Vagina (tissue), 2 donors: ENCODE data around the gene AFF3. TPM values are rescaled to one million over a fixed set of nuclear protein-coding genes. Genes with fewer than 3 reads are reported as not detected.

Source experiments
- DNase-seq, 2 donors: peaks; one replicate each; pipeline ENCODE4 v3.0.0-alpha.2; 2017; ENCODE audit errors: extremely low spot score in 2 of 2
- H3K27ac ChIP-seq: fragments of 200-600 bp; sonication (generic); one replicate; pipeline ENCODE4 v1.5.1; 2019
- H3K27me3 ChIP-seq: fragments of 200-600 bp; sonication (generic); one replicate; pipeline ENCODE4 v1.5.1; 2019
- H3K36me3 ChIP-seq, 2 donors: fragments of 200-600 bp; sonication (generic); one replicate each; pipeline ENCODE4 v1.5.1; 2017 to 2019
- H3K4me1 ChIP-seq: fragments of 200-600 bp; sonication (generic); one replicate; pipeline ENCODE4 v1.5.1; 2019
- H3K4me3 ChIP-seq, 2 donors: fragments of 200-600 bp; sonication (generic); 1 replicate in 1 of 2; 2 replicates in 1 of 2; pipeline ENCODE4 v1.5.1; 2016 to 2019
- H3K9me3 ChIP-seq: fragments of 200-600 bp; sonication (generic); one replicate; pipeline ENCODE4 v1.5.1; 2019
- CTCF ChIP-seq, 3 experiments: fragments of 450-650 bp in 2 of 3; fragments of 200-600 bp in 1 of 3; sonication (generic) in 1 of 3; IDR thresholded peaks; one replicate each; pipeline ENCODE4 v1.5.1; 2017 to 2019; ENCODE audit warnings: antibody characterized with exemption in 3 of 3, mild to moderate bottlenecking in 2 of 3, moderate library complexity in 2 of 3
- POLR2A ChIP-seq, 2 donors: fragments of 450-650 bp; IDR thresholded peaks; one replicate each; pipeline ENCODE4 v1.6.1; 2017; ENCODE audit warnings: antibody characterized with exemption in 2 of 2, mild to moderate bottlenecking in 2 of 2, moderate library complexity in 2 of 2
- POLR2AphosphoS5 ChIP-seq, 2 donors: sonication (generic); formaldehyde crosslinking; IDR thresholded peaks; one replicate each; pipeline ENCODE4 v1.9.0; 2017; ENCODE audit warnings: antibody characterized with exemption in 2 of 2, mild to moderate bottlenecking in 2 of 2, low read depth in 1 of 2; ENCODE audit not compliant: insufficient read depth in 1 of 2
- intact Hi-C: fragments of 100-400 bp; cut with DNase I; formaldehyde crosslinking; loops from one replicate; pipeline ENCODE4 v1.15.1; 2023
- total RNA-seq: library from RNA; depleted of rRNA; stranded (reverse); fragments of >200 nt; gene quantifications from one replicate; pipeline ENCODE4 v1.2.3, GENCODE V29; 2016

The AFF3 gene
- total RNA-seq, 1 donor from 2014 or later: 7.6 TPM

GRCh38 chr2:99922664-99923063, 219.7 kb downstream of the AFF3 start:
- H3K4me1 ChIP-seq: no peaks in the 10 kb centered on the region
- no peak for DNase-seq
- H3K27me3 ChIP-seq: no peaks in the 10 kb centered on the region
- H3K27ac ChIP-seq: no peak overlapping the region
- H3K9me3 ChIP-seq: no peaks in the 10 kb centered on the region
- TF ChIP-seq CTCF (IDR thresholded peaks at IDR 0.05) (no peak), POLR2AphosphoS5 (IDR thresholded peaks at IDR 0.05; ENCODE audit: insufficient read depth in 1 of 2, low read depth in 1 of 2) (no peak), POLR2A (IDR thresholded peaks at IDR 0.05) (no peak)
- intact Hi-C loops: no loop called here
- no peaks in the 10 kb centered on the region for H3K36me3 ChIP-seq
- no peak overlapping the region for H3K4me3 ChIP-seq

GRCh38 chr2:99921903-99922302, 220.5 kb downstream of the AFF3 start:
- intact Hi-C loops: no loop called here
- Histone ChIP-seq H3K27me3 (no peaks in the 10 kb centered on the region), H3K9me3 (no peaks in the 10 kb centered on the region), H3K27ac (no peak overlapping the region), H3K4me1 (no peaks in the 10 kb centered on the region), H3K4me3 (no peak overlapping the region), H3K36me3 (no peaks in the 10 kb centered on the region)
- TF ChIP-seq POLR2AphosphoS5 (IDR thresholded peaks at IDR 0.05; ENCODE audit: insufficient read depth in 1 of 2, low read depth in 1 of 2) (no peak), POLR2A (IDR thresholded peaks at IDR 0.05) (no peak), CTCF (IDR thresholded peaks at IDR 0.05) (no peak)
- DNase-seq: no peak

GRCh38 chr2:99918389-99918788, 224.0 kb downstream of the AFF3 start:
- H3K4me1 ChIP-seq: no peaks in the 10 kb centered on the region
- H3K36me3 ChIP-seq: no peaks in the 10 kb centered on the region
- no peak overlapping the region for H3K27ac ChIP-seq
- intact Hi-C loops: no loop called here
- H3K4me3 ChIP-seq: no peak overlapping the region
- H3K27me3 ChIP-seq: no peaks in the 10 kb centered on the region
- no peak for DNase-seq
- H3K9me3 ChIP-seq: no peaks in the 10 kb centered on the region
- TF ChIP-seq POLR2AphosphoS5 (IDR thresholded peaks at IDR 0.05; ENCODE audit: insufficient read depth in 1 of 2, low read depth in 1 of 2) (no peak), CTCF (IDR thresholded peaks at IDR 0.05) (no peak), POLR2A (IDR thresholded peaks at IDR 0.05) (no peak)

- no peaks in the 10 kb centered on the region for H3K4me1 ChIP-seq
- H3K9me3 ChIP-seq: no peaks in the 10 kb centered on the region
- no peak for TF ChIP-seq CTCF (IDR thresholded peaks at IDR 0.05)
- no peak for TF ChIP-seq POLR2A (IDR thresholded peaks at IDR 0.05)
- no peak for TF ChIP-seq POLR2AphosphoS5 (IDR thresholded peaks at IDR 0.05; ENCODE audit: insufficient read depth in 1 of 2, low read depth in 1 of 2)
- H3K27ac ChIP-seq: no peak overlapping the region
- no peak overlapping the region for H3K4me3 ChIP-seq
- no peak for DNase-seq
- no peaks in the 10 kb centered on the region for H3K36me3 ChIP-seq
- intact Hi-C loops: no loop called here
- no peaks in the 10 kb centered on the region for H3K27me3 ChIP-seq
Measured at GRCh38 chr2:99915108-99915675, 227.2 kb downstream of the AFF3 start.

- Histone ChIP-seq H3K27ac (no peak overlapping the region), H3K4me1 (no peaks in the 10 kb centered on the region), H3K27me3 (no peaks in the 10 kb centered on the region), H3K4me3 (no peak overlapping the region), H3K9me3 (no peaks in the 10 kb centered on the region), H3K36me3 (no peaks in the 10 kb centered on the region)
- TF ChIP-seq CTCF (IDR thresholded peaks at IDR 0.05) (no peak), POLR2AphosphoS5 (IDR thresholded peaks at IDR 0.05; ENCODE audit: insufficient read depth in 1 of 2, low read depth in 1 of 2) (no peak), POLR2A (IDR thresholded peaks at IDR 0.05) (no peak)
- intact Hi-C loops: no loop called here
- DNase-seq: no peak
Measured at GRCh38 chr2:99911736-99912135, 230.7 kb downstream of the AFF3 start.
